HCT116 (cell line): Measurements from ENCODE around the gene IGDCC3. TPM values are rescaled to one million over a fixed set of nuclear protein-coding genes. Genes with fewer than 3 reads are reported as not detected.

ENCODE experiments used
- ATAC-seq: fragments of 200-7000 bp; cut with Tn5 transposase; 2 replicates; pipeline ENCODE4 v1.9.1; 2020; ENCODE audit warnings: mild to moderate bottlenecking, moderate library complexity
- BruUV-seq: library from RNA; stranded (reverse); fragments of 400-500 nt; replicated peaks from 2 replicates; lab custom pipeline; 2021; lab: Mats Ljungman, UMichigan
- CTCF ChIA-PET: fragments of 300-600 bp; sonication (Branson Sonifier 250); formaldehyde crosslinking; loops from one replicate; lab custom pipeline; 2021; ENCODE audit warnings: antibody characterized with exemption; lab: Charles Lee
- POLR2A ChIA-PET: fragments of 300-600, 350-600 bp; sonication (Branson Sonifier 250); formaldehyde crosslinking; loops from one replicate; lab custom pipeline; 2021; ENCODE audit warnings: antibody characterized with exemption; lab: Charles Lee
- RAD21 ChIA-PET, 2 experiments: fragments of 300-600 bp; sonication (Branson Sonifier 250); formaldehyde crosslinking; loops; one replicate each; lab custom pipeline; 2023; ENCODE audit warnings: low total read pairs in 2 of 2; ENCODE audit not compliant: uncharacterized antibody in 2 of 2, unreplicated experiment in 2 of 2, low non-redundant PET in 1 of 2; lab: Charles Lee
- DNase-seq: peaks from one replicate; pipeline ENCODE4 v3.0.0-alpha.2; 2010; ENCODE audit warnings: low read depth, low spot score
- H2AFZ ChIP-seq: fragments of 200-600 bp; shearing (Covaris generic), sonication (generic); 2 replicates; pipeline ENCODE4 v1.6.1; 2017; ENCODE audit warnings: low read depth, mixed run types, mixed read lengths, antibody characterized with exemption, low read length; ENCODE audit not compliant: poor library complexity, severe bottlenecking
- H3K27ac ChIP-seq: 2 replicates; pipeline ENCODE4 v1.5.1; 2012; ENCODE audit warnings: low read depth, low read length
- H3K27me3 ChIP-seq: fragments of 200-600 bp; sonication (generic); 2 replicates; pipeline ENCODE4 v1.6.1; 2016; ENCODE audit warnings: mixed run types, low read length, mixed read lengths; ENCODE audit not compliant: insufficient read depth
- H3K36me3 ChIP-seq, 2 experiments: fragments of 200-500 bp in 1 of 2; fragments of 200-600 bp in 1 of 2; sonication (Bioruptor generic) in 1 of 2; sonication (generic) in 1 of 2; 2 replicates each; pipeline versions ENCODE4 v1.5.1 to v1.6.1; 2014 to 2016; ENCODE audit warnings: low read length in 2 of 2, inconsistent platforms in 1 of 2, mixed read lengths in 1 of 2, mixed run types in 1 of 2; ENCODE audit not compliant: insufficient read depth in 2 of 2, control insufficient read depth in 1 of 2
- H3K4me1 ChIP-seq, 2 experiments: fragments of 200-600 bp in 1 of 2; sonication (generic) in 1 of 2; 2 replicates each; pipeline versions ENCODE4 v1.5.1 to v1.6.1; 2012 to 2017; ENCODE audit warnings: low read length in 2 of 2, inconsistent platforms in 1 of 2, mild to moderate bottlenecking in 1 of 2, mixed read lengths in 1 of 2, mixed run types in 1 of 2, moderate library complexity in 1 of 2; ENCODE audit not compliant: insufficient read depth in 2 of 2, control insufficient read depth in 1 of 2
- H3K4me2 ChIP-seq: fragments of 200-600 bp; sonication (generic); 2 replicates; pipeline ENCODE4 v1.6.1; 2017; ENCODE audit warnings: mixed run types, low read length, mixed read lengths
- H3K4me3 ChIP-seq, 2 experiments: fragments of 200-600 bp in 1 of 2; sonication (generic) in 1 of 2; replicated peaks in 1 of 2; 2 replicates each; pipeline ENCODE4 v1.5.1; 2011 to 2016; ENCODE audit warnings: low read length in 2 of 2, control low read depth in 1 of 2, low read depth in 1 of 2, mild to moderate bottlenecking in 1 of 2, mixed read lengths in 1 of 2, mixed run types in 1 of 2
- H3K79me2 ChIP-seq: fragments of 200-600 bp; sonication (generic); 2 replicates; pipeline ENCODE4 v1.6.1; 2017; ENCODE audit warnings: mild to moderate bottlenecking, mixed run types, low read length, moderate library complexity, mixed read lengths; ENCODE audit not compliant: insufficient read depth
- H3K9ac ChIP-seq: fragments of 200-600 bp; sonication (generic); 2 replicates; pipeline ENCODE4 v1.6.1; 2016; ENCODE audit warnings: low read length, mixed read lengths
- H3K9me2 ChIP-seq: fragments of 200-600 bp; sonication (generic), shearing (Covaris generic); 2 replicates; pipeline ENCODE4 v1.6.1; 2017; ENCODE audit warnings: mixed run types, mild to moderate bottlenecking, moderate library complexity; ENCODE audit not compliant: insufficient read depth
- H3K9me3 ChIP-seq, 2 experiments: fragments of 200-500 bp in 1 of 2; fragments of 200-600 bp in 1 of 2; sonication (Bioruptor generic) in 1 of 2; sonication (generic) in 1 of 2; 2 replicates each; pipeline ENCODE4 v1.6.1; 2014 to 2017; ENCODE audit warnings: low read length in 2 of 2, mixed read lengths in 2 of 2, inconsistent platforms in 1 of 2, low read depth in 1 of 2, mild to moderate bottlenecking in 1 of 2, mixed run types in 1 of 2, moderate library complexity in 1 of 2; ENCODE audit not compliant: control insufficient read depth in 1 of 2, insufficient read depth in 1 of 2
- H4K20me1 ChIP-seq: fragments of 200-600 bp; sonication (generic), shearing (Covaris generic); 2 replicates; pipeline ENCODE4 v1.6.1; 2017; ENCODE audit warnings: mixed run types, mild to moderate bottlenecking, moderate library complexity; ENCODE audit not compliant: insufficient read depth
- ATF3 ChIP-seq: IDR thresholded peaks from 2 replicates; pipeline ENCODE4 v1.6.1; 2012
- EGR1 ChIP-seq: IDR thresholded peaks from 2 replicates; pipeline ENCODE4 v1.6.1; 2012; ENCODE audit warnings: low read depth
- ELF1 ChIP-seq: IDR thresholded peaks from 2 replicates; pipeline ENCODE4 v1.6.1; 2012; ENCODE audit warnings: low read depth, borderline replicate concordance
- EZH2 ChIP-seq: fragments of 200-600 bp; sonication (generic); IDR thresholded peaks from 2 replicates; pipeline ENCODE4 v1.6.1; 2017; ENCODE audit warnings: antibody characterized with exemption, mixed run types
- JUND ChIP-seq: IDR thresholded peaks from 2 replicates; pipeline ENCODE4 v1.6.1; 2012
- RAD21 ChIP-seq: IDR thresholded peaks from 2 replicates; pipeline ENCODE4 v1.6.1; 2012; ENCODE audit warnings: low read depth, mild to moderate bottlenecking
- REST ChIP-seq: IDR thresholded peaks from 2 replicates; pipeline ENCODE4 v1.6.1; 2012; ENCODE audit warnings: low read depth
- SIN3A ChIP-seq: IDR thresholded peaks from 2 replicates; pipeline ENCODE4 v1.6.1; 2012; ENCODE audit warnings: low read depth
- SP1 ChIP-seq: IDR thresholded peaks from 2 replicates; pipeline ENCODE4 v1.6.1; 2012; ENCODE audit warnings: low read depth
- SRF ChIP-seq: IDR thresholded peaks from 2 replicates; pipeline ENCODE4 v1.6.1; 2012; ENCODE audit warnings: low read depth
- intact Hi-C: fragments of 100-400 bp; cut with micrococcal nuclease; formaldehyde crosslinking; loops from 2 replicates; pipeline ENCODE4 v1.10.0; 2022
- total RNA-seq: library from RNA; stranded (reverse); gene quantifications from one replicate; pipeline ENCODE4 v1.2.1, GENCODE V29; 2021; ENCODE audit not compliant: unreplicated experiment
- TF ChIP-seq, protein P1 (sequence below), 3 experiments: fragments of 200-600 bp in 1 of 3; sonication (generic) in 1 of 3; IDR thresholded peaks in 2 of 3; conservative IDR thresholded peaks in 1 of 3; 2 replicates each; pipeline ENCODE4 v1.5.1; 2012 to 2017; ENCODE audit warnings: low read depth in 2 of 3, low read length in 2 of 3, antibody characterized with exemption in 1 of 3, borderline replicate concordance in 1 of 3, control low read depth in 1 of 3, mild to moderate bottlenecking in 1 of 3, mixed read lengths in 1 of 3, mixed run types in 1 of 3, moderate library complexity in 1 of 3; ENCODE audit not compliant: insufficient read depth in 1 of 3

Gene IGDCC3
- total RNA-seq, 1 experiment from 2014 or later = 0.44 TPM

DNA sequence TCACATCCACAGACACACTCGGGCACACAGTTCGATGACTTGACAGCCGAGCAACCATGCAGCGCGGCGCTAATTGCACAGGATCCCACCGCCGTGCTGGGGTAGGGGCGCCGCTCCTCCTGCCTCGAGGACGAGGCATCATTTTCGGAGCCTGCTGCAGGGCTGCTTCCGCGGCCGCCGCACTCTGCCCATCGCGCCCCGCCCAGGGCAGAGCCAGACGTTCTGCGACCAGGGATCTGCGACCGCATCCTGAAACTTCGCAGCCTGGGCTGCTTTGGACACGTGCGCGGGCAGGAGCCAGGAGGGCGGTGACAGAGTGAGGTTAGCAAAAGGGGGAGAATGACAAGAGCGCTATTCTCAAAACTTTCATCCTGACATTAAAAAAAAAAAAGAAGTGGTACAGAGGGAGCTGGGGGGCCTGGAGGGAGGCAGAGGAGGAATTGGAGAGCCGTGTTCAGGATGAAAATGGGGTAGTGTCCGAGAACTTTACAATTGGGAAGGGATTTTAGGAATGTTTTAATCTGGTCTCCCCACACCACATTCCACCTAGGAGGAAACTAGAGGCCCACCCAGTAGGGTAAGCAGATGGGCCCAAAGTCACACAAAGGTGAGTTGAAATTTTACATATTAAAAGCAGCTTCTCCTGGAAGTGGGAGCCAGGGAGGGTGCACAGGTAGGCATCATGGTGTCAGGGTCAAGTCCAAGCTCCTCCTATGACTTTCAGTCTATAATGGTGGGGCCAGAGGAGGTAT, 15.9 kb downstream of the IGDCC3 start:
- peaks cover 10% of the 10 kb centered on the region in 2 experiments; a peak in 3 of 4 replicates for H3K4me1 ChIP-seq
- RAD21 ChIA-PET = no interaction called here
- intact Hi-C loops = no loop called here
- no peaks in the 10 kb centered on the region for H4K20me1 ChIP-seq
- H3K9me3 ChIP-seq = no peaks in the 10 kb centered on the region
- no peak overlapping the region for H3K4me3 ChIP-seq
- H2AFZ ChIP-seq = no peak overlapping the region
- no peaks in the 10 kb centered on the region for H3K9me2 ChIP-seq
- no peak for DNase-seq
- POLR2A ChIA-PET = no interaction called here
- no peak overlapping the region for H3K4me2 ChIP-seq
- ATAC-seq = no peak
- H3K79me2 ChIP-seq = no peaks in the 10 kb centered on the region
- TF ChIP-seq, protein P1, sequence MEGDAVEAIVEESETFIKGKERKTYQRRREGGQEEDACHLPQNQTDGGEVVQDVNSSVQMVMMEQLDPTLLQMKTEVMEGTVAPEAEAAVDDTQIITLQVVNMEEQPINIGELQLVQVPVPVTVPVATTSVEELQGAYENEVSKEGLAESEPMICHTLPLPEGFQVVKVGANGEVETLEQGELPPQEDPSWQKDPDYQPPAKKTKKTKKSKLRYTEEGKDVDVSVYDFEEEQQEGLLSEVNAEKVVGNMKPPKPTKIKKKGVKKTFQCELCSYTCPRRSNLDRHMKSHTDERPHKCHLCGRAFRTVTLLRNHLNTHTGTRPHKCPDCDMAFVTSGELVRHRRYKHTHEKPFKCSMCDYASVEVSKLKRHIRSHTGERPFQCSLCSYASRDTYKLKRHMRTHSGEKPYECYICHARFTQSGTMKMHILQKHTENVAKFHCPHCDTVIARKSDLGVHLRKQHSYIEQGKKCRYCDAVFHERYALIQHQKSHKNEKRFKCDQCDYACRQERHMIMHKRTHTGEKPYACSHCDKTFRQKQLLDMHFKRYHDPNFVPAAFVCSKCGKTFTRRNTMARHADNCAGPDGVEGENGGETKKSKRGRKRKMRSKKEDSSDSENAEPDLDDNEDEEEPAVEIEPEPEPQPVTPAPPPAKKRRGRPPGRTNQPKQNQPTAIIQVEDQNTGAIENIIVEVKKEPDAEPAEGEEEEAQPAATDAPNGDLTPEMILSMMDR (IDR thresholded peaks at IDR 0.05 in 2 of 3, conservative IDR thresholded peaks at IDR 0.05 in 1 of 3; ENCODE audit: borderline replicate concordance in 1 of 3, insufficient read depth in 1 of 3, low read depth in 2 of 3, low read length in 2 of 3) = no peak
- TF ChIP-seq EZH2 (no peak), EGR1 (no peak)
- TF ChIP-seq, all 23 proteins: peak for 0
- H3K27me3 ChIP-seq = no peaks in the 10 kb centered on the region
- BruUV-seq = no TSS peak
- CTCF ChIA-PET = no interaction called here
- no peaks in the 10 kb centered on the region for H3K36me3 ChIP-seq
- no peak overlapping the region for H3K27ac ChIP-seq
- no peak overlapping the region for H3K9ac ChIP-seq

DNA sequence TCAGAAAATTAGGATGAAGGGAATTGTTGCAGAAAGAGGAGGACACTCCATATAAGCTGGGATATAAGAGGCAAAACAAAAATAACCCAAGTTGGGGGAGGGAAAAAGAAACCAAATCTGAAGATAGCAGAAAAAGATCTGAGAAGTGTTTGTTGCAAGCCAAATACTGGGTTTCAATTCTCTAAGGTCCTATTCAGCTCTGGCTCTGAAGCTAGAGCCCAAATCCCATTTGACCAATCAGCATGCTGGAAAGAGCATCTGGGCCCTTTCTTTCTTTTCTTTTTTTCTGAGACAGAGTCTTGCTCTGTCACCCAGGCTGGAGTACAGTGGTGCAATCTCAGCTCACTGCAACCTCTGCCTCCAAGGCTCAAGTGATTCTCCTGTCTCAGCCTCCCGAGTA, 17.3 kb downstream of the IGDCC3 start:
- CTCF ChIA-PET = no interaction called here
- no peaks in the 10 kb centered on the region for H3K27me3 ChIP-seq
- H3K9ac ChIP-seq = no peak overlapping the region
- H3K4me1 ChIP-seq = peaks cover 8% of the 10 kb centered on the region in 2 experiments; a peak in 3 of 4 replicates
- no peak overlapping the region for H3K27ac ChIP-seq
- BruUV-seq = no TSS peak
- DNase-seq = no peak
- H2AFZ ChIP-seq = no peak overlapping the region
- H3K4me3 ChIP-seq = no peak overlapping the region
- no peaks in the 10 kb centered on the region for H3K9me2 ChIP-seq
- H4K20me1 ChIP-seq = no peaks in the 10 kb centered on the region
- TF ChIP-seq, protein P1 (IDR thresholded peaks at IDR 0.05 in 2 of 3, conservative IDR thresholded peaks at IDR 0.05 in 1 of 3; ENCODE audit: borderline replicate concordance in 1 of 3, insufficient read depth in 1 of 3, low read depth in 2 of 3, low read length in 2 of 3) = no peak
- no peak for TF ChIP-seq SP1
- TF ChIP-seq RAD21 = no peak
- no peak for TF ChIP-seq SRF
- no peak for TF ChIP-seq REST
- no peak for TF ChIP-seq ELF1
- no peak for TF ChIP-seq ATF3
- no peak for TF ChIP-seq SIN3A
- TF ChIP-seq JUND = no peak
- TF ChIP-seq, all 23 proteins: peak for 0
- Histone ChIP-seq H3K79me2 (no peaks in the 10 kb centered on the region), H3K36me3 (no peaks in the 10 kb centered on the region), H3K9me3 (no peaks in the 10 kb centered on the region), H3K4me2 (no peak overlapping the region)
- ChIA-PET POLR2A (interaction anchor here (1.4 kb wide), 1 partner anchor 56 kb away, joined by 3 read pairs; the partner anchor contains the start of gene RNU5B-1), RAD21 (no interaction called here)
- intact Hi-C loops = no loop called here
- no peak for ATAC-seq
